Lung (tissue), 12 donors: Measurements from ENCODE around the gene OR2F2. TPM values are rescaled to one million over a fixed set of nuclear protein-coding genes. Genes with fewer than 3 reads are reported as not detected.

Experiments
- ATAC-seq: fragments of 200-7000 bp; cut with Tn5 transposase; one replicate; pipeline ENCODE4 v1.9.1; 2020; ENCODE audit warnings: moderate number of reproducible peaks; ENCODE audit not compliant: insufficient read depth, low FRiP score
- DNase-seq, 3 donors: peaks; one replicate each; pipeline ENCODE4 v3.0.0-alpha.2; 2013 to 2017
- H3K27ac ChIP-seq, 2 donors: one replicate each; pipeline ENCODE4 v1.5.1; 2013; ENCODE audit warnings: mild to moderate bottlenecking in 2 of 2, moderate library complexity in 2 of 2, control low read depth in 1 of 2, inconsistent platforms in 1 of 2, low read depth in 1 of 2, low read length in 1 of 2
- H3K27me3 ChIP-seq, 3 donors: one replicate each; pipeline ENCODE4 v1.5.1; 2013; ENCODE audit warnings: low read length in 2 of 3; ENCODE audit not compliant: control insufficient read depth in 3 of 3, insufficient read depth in 3 of 3
- H3K36me3 ChIP-seq, 4 donors: one replicate each; pipeline ENCODE4 v1.5.1; 2013; ENCODE audit warnings: low read length in 4 of 4, mild to moderate bottlenecking in 1 of 4, moderate library complexity in 1 of 4; ENCODE audit not compliant: control insufficient read depth in 4 of 4, insufficient read depth in 4 of 4
- H3K4me1 ChIP-seq, 5 donors: one replicate each; pipeline ENCODE4 v1.5.1; 2013; ENCODE audit warnings: low read length in 5 of 5, mild to moderate bottlenecking in 2 of 5, moderate library complexity in 1 of 5; ENCODE audit not compliant: control insufficient read depth in 5 of 5, insufficient read depth in 5 of 5
- H3K4me3 ChIP-seq: one replicate; pipeline ENCODE4 v1.5.1; 2013; ENCODE audit warnings: mild to moderate bottlenecking, control low read depth, moderate library complexity
- H3K9ac ChIP-seq, 2 donors: one replicate each; pipeline ENCODE4 v1.5.1; 2013; ENCODE audit warnings: low read length in 2 of 2, control low read depth in 1 of 2; ENCODE audit not compliant: insufficient read depth in 1 of 2
- H3K9me3 ChIP-seq, 4 donors: one replicate each; pipeline ENCODE4 v1.5.1; 2013; ENCODE audit warnings: low read length in 3 of 4, mild to moderate bottlenecking in 1 of 4, moderate library complexity in 1 of 4; ENCODE audit not compliant: control insufficient read depth in 4 of 4, insufficient read depth in 3 of 4
- CTCF ChIP-seq: IDR thresholded peaks from 2 replicates; pipeline ENCODE4 v1.5.1; 2012; ENCODE audit warnings: mild to moderate bottlenecking; ENCODE audit errors: control extremely low read depth, extremely low read depth
- WGBS, 2 donors: extraction: QIAGEN DNeasy Blood & Tissue Kit; methylation state at CpG; one replicate each; pipeline ENCODE4 v1.1.7; 2013; 5-methylcytosine and 5-hydroxymethylcytosine counted together
- polyA plus RNA-seq, 2 donors: library from polyadenylated mRNA; stranded (reverse); fragments of 200-250 nt; gene quantifications; one replicate each; pipeline ENCODE4 v1.2.1, GENCODE V29; 2013
- total RNA-seq, 2 donors: library from RNA; depleted of rRNA in 1 of 2; stranded (reverse); fragments of >200 nt in 1 of 2; gene quantifications; one replicate each; pipeline ENCODE4 v1.2.1, GENCODE V29; 2014 to 2021
- donor health status: control.
- donor health status: control.
- donor health status: Bipolar disorder and iron deficiency.
- donor health status: healthy.
- donor health status: DM: yes; HTN: yes; CAD: no.

Gene OR2F2
- total and polyA plus RNA-seq, 4 donors = not detected

- WGBS, 2 donors = 65 to 70% methylated on average over 1 of the region's 1 CpG
- Histone ChIP-seq H3K36me3 (no peaks in the 10 kb centered on the region), H3K9ac (no peak overlapping the region), H3K27ac (no peak overlapping the region), H3K9me3 (no peaks in the 10 kb centered on the region), H3K4me3 (no peak overlapping the region), H3K27me3 (no peaks in the 10 kb centered on the region), H3K4me1 (no peaks in the 10 kb centered on the region)
- no peak for TF ChIP-seq CTCF
- no peak for ATAC-seq
- DNase-seq = no peak
These were observed 10.2 kb upstream of the OR2F2 start for GRCh38 chr7:143924851-143925250.

- 88 to 97% methylated on average over 1 of the region's 1 CpG for WGBS, 2 donors
- TF ChIP-seq CTCF = no peak
These were observed 5.7 kb upstream of the OR2F2 start for GRCh38 chr7:143929224-143929920.

GRCh38 chr7:143931739-143932138, 3.3 kb upstream of the OR2F2 start:
- H3K9ac ChIP-seq = no peak overlapping the region

More at GRCh38 chr7:143929224-143929920, 5.7 kb upstream of the OR2F2 start:
- Histone ChIP-seq H3K27me3 (no peaks in the 10 kb centered on the region), H3K9ac (no peak overlapping the region), H3K27ac (no peak overlapping the region), H3K4me3 (no peak overlapping the region), H3K36me3 (no peaks in the 10 kb centered on the region), H3K4me1 (no peaks in the 10 kb centered on the region), H3K9me3 (peaks cover 0 to 2% (median 0%) of the 10 kb centered on the region in 4 donors)
- DNase-seq = no peak
- no peak for ATAC-seq

More at GRCh38 chr7:143931739-143932138, 3.3 kb upstream of the OR2F2 start:
- Histone ChIP-seq H3K4me1 (peaks cover 0 to 5% (median 0%) of the 10 kb centered on the region in 5 donors), H3K36me3 (no peaks in the 10 kb centered on the region), H3K9me3 (peaks cover 0 to 2% (median 0%) of the 10 kb centered on the region in 4 donors), H3K4me3 (no peak overlapping the region), H3K27ac (no peak overlapping the region), H3K27me3 (no peaks in the 10 kb centered on the region)
- no peak for TF ChIP-seq CTCF
- ATAC-seq = no peak
- DNase-seq = no peak
